OCI-LY1 (cell line): Measurements from ENCODE around the gene PTPN2.

Experiments used
- H2AFZ ChIP-seq: fragments of 200-600 bp; sonication (generic), shearing (Covaris generic); 2 replicates; pipeline ENCODE4 v1.6.0; 2014; ENCODE audit warnings: antibody characterized with exemption, mild to moderate bottlenecking, low read length
- H3F3A ChIP-seq: fragments of 200-600 bp; sonication (generic), shearing (Covaris generic); 2 replicates; pipeline ENCODE4 v1.6.0; 2014; ENCODE audit warnings: mild to moderate bottlenecking, antibody characterized with exemption, low read length, moderate library complexity; ENCODE audit not compliant: insufficient read depth
- H3K27ac ChIP-seq: fragments of 200-600 bp; sonication (generic); 2 replicates; pipeline ENCODE4 v1.5.1; 2014; ENCODE audit warnings: low read length, mixed run types, mild to moderate bottlenecking, low read depth; ENCODE audit not compliant: poor library complexity, severe bottlenecking
- H3K27me3 ChIP-seq: fragments of 200-600 bp; sonication (generic); 2 replicates; pipeline ENCODE4 v1.6.0; 2014; ENCODE audit warnings: antibody characterized with exemption, mild to moderate bottlenecking, low read length, moderate library complexity; ENCODE audit not compliant: insufficient read depth
- H3K36me3 ChIP-seq: fragments of 200-600 bp; sonication (generic); 2 replicates; pipeline ENCODE4 v1.6.1; 2014; ENCODE audit warnings: mild to moderate bottlenecking, antibody characterized with exemption, low read length, moderate library complexity, mixed read lengths; ENCODE audit not compliant: insufficient read depth
- H3K4me1 ChIP-seq: fragments of 200-600 bp; sonication (generic); 2 replicates; pipeline ENCODE4 v1.5.1; 2014; ENCODE audit warnings: mild to moderate bottlenecking, low read length, moderate library complexity; ENCODE audit not compliant: insufficient read depth, severe bottlenecking
- H3K4me2 ChIP-seq: fragments of 200-600 bp; sonication (generic), shearing (Covaris generic); 2 replicates; pipeline ENCODE4 v1.6.1; 2014; ENCODE audit warnings: low read length
- H3K4me3 ChIP-seq: fragments of 200-600 bp; sonication (generic); 2 replicates; pipeline ENCODE4 v1.5.1; 2014; ENCODE audit warnings: low read length, low read depth, mild to moderate bottlenecking, mixed read lengths; ENCODE audit not compliant: poor library complexity, severe bottlenecking
- H3K79me2 ChIP-seq: fragments of 200-600 bp; shearing (Covaris generic); 2 replicates; pipeline ENCODE4 v1.6.1; 2016; ENCODE audit warnings: mixed run types, low read length, mixed read lengths; ENCODE audit not compliant: insufficient read depth
- H3K9ac ChIP-seq: fragments of 200-600 bp; sonication (generic), shearing (Covaris generic); 2 replicates; pipeline ENCODE4 v1.6.1; 2014; ENCODE audit warnings: mild to moderate bottlenecking, low read length, mixed read lengths
- H3K9me2 ChIP-seq: fragments of 200-600 bp; sonication (generic), shearing (Covaris generic); 2 replicates; pipeline ENCODE4 v1.6.1; 2014; ENCODE audit warnings: low read depth, mild to moderate bottlenecking, low read length, mixed read lengths
- H3K9me3 ChIP-seq: fragments of 200-600 bp; shearing (Covaris generic); 2 replicates; pipeline ENCODE4 v1.6.1; 2014; ENCODE audit warnings: low read length, mixed read lengths
- H4K20me1 ChIP-seq: fragments of 200-600 bp; sonication (generic), shearing (Covaris generic); 2 replicates; pipeline ENCODE4 v1.6.0; 2016; ENCODE audit warnings: mild to moderate bottlenecking, low read length; ENCODE audit not compliant: insufficient read depth
- CTCF ChIP-seq: fragments of 200-600 bp; sonication (generic), shearing (Covaris generic); IDR thresholded peaks from 2 replicates; pipeline ENCODE4 v1.5.1; 2017; ENCODE audit warnings: mild to moderate bottlenecking, antibody characterized with exemption, low read length, moderate library complexity, mixed read lengths
- EZH2 ChIP-seq: fragments of 200-600 bp; sonication (generic), shearing (Covaris generic); IDR thresholded peaks from 2 replicates; pipeline ENCODE4 v1.8.0; 2017; ENCODE audit warnings: borderline replicate concordance, mixed run types, mild to moderate bottlenecking, antibody characterized with exemption, low read length, moderate library complexity, mixed read lengths

The PTPN2 gene

GRCh38 chr18:12930376-12930775, 46.3 kb upstream of the PTPN2 start:
- H3K27ac ChIP-seq: no peak overlapping the region
- H4K20me1 ChIP-seq: no peaks in the 10 kb centered on the region
- H3K9ac ChIP-seq: no peak overlapping the region
- no peaks in the 10 kb centered on the region for H3K27me3 ChIP-seq
- TF ChIP-seq CTCF: no peak
- no peak for TF ChIP-seq EZH2
- H3K36me3 ChIP-seq: no peaks in the 10 kb centered on the region
- H2AFZ ChIP-seq: no peak overlapping the region
- H3F3A ChIP-seq: no peaks in the 10 kb centered on the region
- no peaks in the 10 kb centered on the region for H3K9me2 ChIP-seq
- no peaks in the 10 kb centered on the region for H3K4me1 ChIP-seq
- H3K79me2 ChIP-seq: no peaks in the 10 kb centered on the region
- no peaks in the 10 kb centered on the region for H3K9me3 ChIP-seq
- H3K4me2 ChIP-seq: no peak overlapping the region
- no peak overlapping the region for H3K4me3 ChIP-seq

GRCh38 chr18:12929477-12930083, 45.5 kb upstream of the PTPN2 start:
- H3K9me2 ChIP-seq: no peaks in the 10 kb centered on the region
- no peak overlapping the region for H3K9ac ChIP-seq
- H3K79me2 ChIP-seq: no peaks in the 10 kb centered on the region
- no peaks in the 10 kb centered on the region for H4K20me1 ChIP-seq
- no peak overlapping the region for H3K4me3 ChIP-seq
- no peak overlapping the region for H3K4me2 ChIP-seq
- TF ChIP-seq CTCF (no peak), EZH2 (no peak)
- no peaks in the 10 kb centered on the region for H3K27me3 ChIP-seq
- no peaks in the 10 kb centered on the region for H3K9me3 ChIP-seq
- no peaks in the 10 kb centered on the region for H3K36me3 ChIP-seq
- H2AFZ ChIP-seq: no peak overlapping the region
- no peaks in the 10 kb centered on the region for H3F3A ChIP-seq
- H3K27ac ChIP-seq: no peak overlapping the region
- no peaks in the 10 kb centered on the region for H3K4me1 ChIP-seq

GRCh38 chr18:12928641-12929040, 44.6 kb upstream of the PTPN2 start:
- no peak overlapping the region for H3K4me3 ChIP-seq
- H3K27ac ChIP-seq: no peak overlapping the region
- H3K9ac ChIP-seq: no peak overlapping the region
- H2AFZ ChIP-seq: no peak overlapping the region
- H3F3A ChIP-seq: no peaks in the 10 kb centered on the region
- H3K9me3 ChIP-seq: no peaks in the 10 kb centered on the region
- H3K79me2 ChIP-seq: no peaks in the 10 kb centered on the region
- no peaks in the 10 kb centered on the region for H3K4me1 ChIP-seq
- H3K27me3 ChIP-seq: no peaks in the 10 kb centered on the region
- TF ChIP-seq EZH2 (no peak), CTCF (no peak)
- H4K20me1 ChIP-seq: no peaks in the 10 kb centered on the region
- H3K36me3 ChIP-seq: no peaks in the 10 kb centered on the region
- H3K9me2 ChIP-seq: no peaks in the 10 kb centered on the region
- no peak overlapping the region for H3K4me2 ChIP-seq
